ACC112 (cell line): ENCODE results near the gene BMAL1.

Experiments
- H2AFZ ChIP-seq: fragments of 200-600 bp; sonication (generic); one replicate; pipeline ENCODE4 v1.6.0; 2017; ENCODE audit warnings: antibody characterized with exemption, low read length; ENCODE audit not compliant: unreplicated experiment
- H3K27ac ChIP-seq: fragments of 200-600 bp; sonication (generic); 2 replicates; pipeline ENCODE4 v1.5.1; 2014; ENCODE audit warnings: low read depth, mild to moderate bottlenecking, antibody characterized with exemption, low read length, moderate library complexity
- H3K27me3 ChIP-seq: fragments of 200-600 bp; sonication (generic); 2 replicates; pipeline ENCODE4 v1.6.1; 2014; ENCODE audit warnings: mild to moderate bottlenecking, antibody characterized with exemption, low read length, moderate library complexity, mixed read lengths; ENCODE audit not compliant: insufficient read depth
- H3K36me3 ChIP-seq: fragments of 200-600 bp; sonication (generic); 2 replicates; pipeline ENCODE4 v1.6.1; 2016; ENCODE audit warnings: mild to moderate bottlenecking, antibody characterized with exemption, low read length, moderate library complexity, mixed read lengths; ENCODE audit not compliant: insufficient read depth
- H3K4me1 ChIP-seq: fragments of 200-600 bp; sonication (generic); one replicate; pipeline ENCODE4 v1.6.1; 2016; ENCODE audit warnings: low read length, mixed read lengths; ENCODE audit not compliant: insufficient read depth, unreplicated experiment, control insufficient read depth
- H3K4me3 ChIP-seq: fragments of 200-600 bp; sonication (generic); 2 replicates; pipeline ENCODE4 v1.5.1; 2014; ENCODE audit warnings: mild to moderate bottlenecking, low read depth, low read length
- H3K79me2 ChIP-seq: fragments of 200-600 bp; sonication (generic); one replicate; pipeline ENCODE4 v1.6.0; 2016; ENCODE audit warnings: low read length; ENCODE audit not compliant: control insufficient read depth, unreplicated experiment, insufficient read depth

BMAL1 gene

GRCh38 chr11:13291361-13291760 lies 13.8 kb downstream of the BMAL1 start:
- H3K27me3 ChIP-seq: no peaks in the 10 kb centered on the region
- no peaks in the 10 kb centered on the region for H3K36me3 ChIP-seq
- peaks cover 22% of the 10 kb centered on the region for H3K4me1 ChIP-seq
- H3K27ac ChIP-seq: no peak overlapping the region
- H3K79me2 ChIP-seq: peaks cover 73% of the 10 kb centered on the region
- no peak overlapping the region for H3K4me3 ChIP-seq
- no peak overlapping the region for H2AFZ ChIP-seq

- peaks cover 71% of the 10 kb centered on the region for H3K79me2 ChIP-seq
- H3K27ac ChIP-seq: no peak overlapping the region
- no peaks in the 10 kb centered on the region for H3K27me3 ChIP-seq
- no peak overlapping the region for H3K4me3 ChIP-seq
- no peaks in the 10 kb centered on the region for H3K36me3 ChIP-seq
- H2AFZ ChIP-seq: no peak overlapping the region
- peaks cover 22% of the 10 kb centered on the region for H3K4me1 ChIP-seq
Measured at GRCh38 chr11:13291800-13292199, 14.2 kb downstream of the BMAL1 start.

GRCh38 chr11:13292970-13293369 lies 15.4 kb downstream of the BMAL1 start:
- H3K4me3 ChIP-seq: no peak overlapping the region
- no peak overlapping the region for H3K27ac ChIP-seq
- peaks cover 11% of the 10 kb centered on the region for H3K4me1 ChIP-seq
- no peaks in the 10 kb centered on the region for H3K27me3 ChIP-seq
- H3K79me2 ChIP-seq: peaks cover 69% of the 10 kb centered on the region
- no peaks in the 10 kb centered on the region for H3K36me3 ChIP-seq
- no peak overlapping the region for H2AFZ ChIP-seq

GRCh38 chr11:13294178-13294577 lies 16.6 kb downstream of the BMAL1 start:
- H3K36me3 ChIP-seq: no peaks in the 10 kb centered on the region
- H3K27me3 ChIP-seq: no peaks in the 10 kb centered on the region
- peaks cover 73% of the 10 kb centered on the region for H3K79me2 ChIP-seq

GRCh38 chr11:13294771-13295579 lies 17.4 kb downstream of the BMAL1 start:
- no peaks in the 10 kb centered on the region for H3K36me3 ChIP-seq
- H3K79me2 ChIP-seq: peaks cover 73% of the 10 kb centered on the region

More at GRCh38 chr11:13294178-13294577, 16.6 kb downstream of the BMAL1 start:
- Histone ChIP-seq H2AFZ (no peak overlapping the region), H3K4me3 (no peak overlapping the region), H3K4me1 (no peaks in the 10 kb centered on the region), H3K27ac (no peak overlapping the region)

GRCh38 chr11:13297308-13297916 lies 19.8 kb downstream of the BMAL1 start:
- no peaks in the 10 kb centered on the region for H3K4me1 ChIP-seq
- no peak overlapping the region for H3K4me3 ChIP-seq
- no peak overlapping the region for H3K27ac ChIP-seq
- H3K79me2 ChIP-seq: peaks cover 65% of the 10 kb centered on the region
- H3K27me3 ChIP-seq: no peaks in the 10 kb centered on the region
- H2AFZ ChIP-seq: no peak overlapping the region
- no peaks in the 10 kb centered on the region; the same call in 1 of the 2 replicates for H3K36me3 ChIP-seq

More at GRCh38 chr11:13294771-13295579, 17.4 kb downstream of the BMAL1 start:
- no peak overlapping the region for H2AFZ ChIP-seq
- no peak overlapping the region for H3K27ac ChIP-seq
- no peaks in the 10 kb centered on the region for H3K4me1 ChIP-seq
- no peaks in the 10 kb centered on the region for H3K27me3 ChIP-seq
- no peak overlapping the region for H3K4me3 ChIP-seq

- Histone ChIP-seq H3K4me1 (no peaks in the 10 kb centered on the region), H3K4me3 (no peak overlapping the region), H3K27me3 (no peaks in the 10 kb centered on the region), H3K27ac (no peak overlapping the region), H3K36me3 (no peaks in the 10 kb centered on the region; the same call in 1 of the 2 replicates), H2AFZ (no peak overlapping the region), H3K79me2 (peaks cover 61% of the 10 kb centered on the region)
Measured at GRCh38 chr11:13297917-13298356, 20.3 kb downstream of the BMAL1 start.

GRCh38 chr11:13298765-13299164 lies 21.2 kb downstream of the BMAL1 start:
- Histone ChIP-seq H3K27ac (no peak overlapping the region), H3K36me3 (no peaks in the 10 kb centered on the region; the same call in 1 of the 2 replicates), H3K4me1 (no peaks in the 10 kb centered on the region), H3K27me3 (no peaks in the 10 kb centered on the region), H3K79me2 (peaks cover 57% of the 10 kb centered on the region), H2AFZ (no peak overlapping the region), H3K4me3 (no peak overlapping the region)

GRCh38 chr11:13301522-13301921 lies 23.9 kb downstream of the BMAL1 start:
- Histone ChIP-seq H3K27me3 (no peaks in the 10 kb centered on the region), H3K36me3 (no peaks in the 10 kb centered on the region; the same call in 1 of the 2 replicates), H3K79me2 (peaks cover 63% of the 10 kb centered on the region), H3K27ac (no peak overlapping the region), H3K4me1 (no peaks in the 10 kb centered on the region), H2AFZ (no peak overlapping the region), H3K4me3 (no peak overlapping the region)

GRCh38 chr11:13302420-13302958 lies 24.9 kb downstream of the BMAL1 start:
- no peak overlapping the region for H3K4me3 ChIP-seq
- no peak overlapping the region for H3K27ac ChIP-seq
- no peaks in the 10 kb centered on the region; the same call in 1 of the 2 replicates for H3K36me3 ChIP-seq
- no peak overlapping the region for H2AFZ ChIP-seq
- H3K79me2 ChIP-seq: peaks cover 67% of the 10 kb centered on the region
- no peaks in the 10 kb centered on the region for H3K4me1 ChIP-seq
- no peaks in the 10 kb centered on the region for H3K27me3 ChIP-seq
